NCI-H146 treated with DMSO at 0.1 percent for 48 hours (cell line): ENCODE results near the gene CIB4.
A peak's percentile ranks its signal among the peaks of the same experiment; 100 is the strongest.

ENCODE experiments used
- DNase-seq: peaks from one replicate; lab custom pipeline; 2025; ENCODE audit not compliant: unreplicated experiment; lab: John Stamatoyannopoulos, UW

CIB4 gene

DNA sequence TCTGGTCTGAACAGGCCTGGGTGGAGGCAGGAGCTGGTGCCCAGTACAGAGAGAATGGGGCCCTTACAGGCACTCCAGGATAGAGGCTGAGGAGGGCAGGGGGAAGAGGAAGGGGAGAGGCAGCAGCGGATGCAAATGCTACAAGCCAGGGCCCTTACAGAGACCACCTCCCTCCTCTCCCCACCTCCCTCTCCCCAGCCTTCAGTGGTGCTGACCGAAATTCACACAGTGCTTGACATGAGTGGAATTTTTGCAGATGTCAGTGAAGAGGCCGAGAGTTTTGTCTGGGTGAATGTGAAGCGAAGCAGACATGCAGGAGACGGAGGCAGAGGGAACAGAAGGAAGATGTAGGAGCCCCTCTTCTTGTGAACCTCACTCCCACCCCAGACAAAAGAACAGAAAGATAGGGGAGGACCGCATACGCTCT, 31.9 kb downstream of the CIB4 start:
- no peak for DNase-seq

DNA sequence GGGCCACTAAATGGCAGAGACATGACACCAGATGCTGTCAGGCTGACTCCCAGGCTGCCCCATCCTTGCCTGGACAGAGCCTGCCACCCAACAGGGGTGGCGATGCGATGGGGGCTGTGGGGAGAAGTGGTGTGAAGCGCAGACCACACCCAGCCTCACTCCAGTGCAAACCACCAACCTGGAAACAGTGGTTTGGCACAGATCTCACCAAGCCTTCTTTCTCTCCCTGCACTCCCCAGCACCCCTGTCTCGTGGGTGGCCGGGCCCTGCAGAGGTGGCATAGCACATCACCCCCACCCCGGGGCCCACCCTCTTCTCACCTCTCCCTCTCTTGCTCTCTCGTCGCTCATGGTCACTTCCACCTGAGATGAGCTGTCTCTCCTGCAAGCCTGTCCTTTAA, 32.6 kb downstream of the CIB4 start:
- no peak for DNase-seq

DNA sequence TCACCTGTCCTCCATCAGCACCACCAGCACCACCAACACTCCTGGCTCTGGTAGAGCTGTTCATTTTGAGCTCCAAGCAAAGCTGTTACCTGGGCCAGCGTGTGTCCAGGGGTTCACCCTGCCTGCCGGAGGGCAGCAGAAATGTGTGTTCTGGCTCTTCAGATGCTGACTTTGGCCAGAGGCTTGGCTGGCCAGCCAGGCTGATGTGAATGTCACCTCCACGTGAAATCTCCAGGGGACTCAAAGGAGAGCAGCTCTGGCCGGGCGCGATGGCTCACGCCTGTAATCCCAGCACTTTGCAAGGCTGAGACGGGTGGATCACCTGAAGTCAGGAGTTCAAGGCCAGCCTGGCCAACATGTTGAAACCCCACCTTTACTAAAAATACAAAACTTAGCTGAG, 33.5 kb downstream of the CIB4 start:
- no peak for DNase-seq

DNA sequence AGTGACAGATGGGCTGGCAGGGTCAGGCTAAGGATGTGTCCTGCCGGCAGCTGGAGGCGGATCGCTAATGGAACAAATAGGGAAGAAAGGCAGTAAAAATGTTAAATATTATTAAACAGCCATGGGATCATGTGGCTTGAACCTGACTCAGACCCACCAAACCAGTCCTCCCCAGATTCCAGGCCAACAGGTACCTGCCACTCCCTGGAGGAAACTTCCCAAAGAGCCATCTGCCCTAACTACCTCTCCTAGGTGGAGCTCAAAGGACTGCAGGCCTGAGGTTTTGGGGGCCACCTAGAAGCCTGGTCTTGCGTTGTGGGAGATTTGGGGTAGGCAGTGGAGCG, 34.3 kb downstream of the CIB4 start:
- DNase-seq = no peak

DNA sequence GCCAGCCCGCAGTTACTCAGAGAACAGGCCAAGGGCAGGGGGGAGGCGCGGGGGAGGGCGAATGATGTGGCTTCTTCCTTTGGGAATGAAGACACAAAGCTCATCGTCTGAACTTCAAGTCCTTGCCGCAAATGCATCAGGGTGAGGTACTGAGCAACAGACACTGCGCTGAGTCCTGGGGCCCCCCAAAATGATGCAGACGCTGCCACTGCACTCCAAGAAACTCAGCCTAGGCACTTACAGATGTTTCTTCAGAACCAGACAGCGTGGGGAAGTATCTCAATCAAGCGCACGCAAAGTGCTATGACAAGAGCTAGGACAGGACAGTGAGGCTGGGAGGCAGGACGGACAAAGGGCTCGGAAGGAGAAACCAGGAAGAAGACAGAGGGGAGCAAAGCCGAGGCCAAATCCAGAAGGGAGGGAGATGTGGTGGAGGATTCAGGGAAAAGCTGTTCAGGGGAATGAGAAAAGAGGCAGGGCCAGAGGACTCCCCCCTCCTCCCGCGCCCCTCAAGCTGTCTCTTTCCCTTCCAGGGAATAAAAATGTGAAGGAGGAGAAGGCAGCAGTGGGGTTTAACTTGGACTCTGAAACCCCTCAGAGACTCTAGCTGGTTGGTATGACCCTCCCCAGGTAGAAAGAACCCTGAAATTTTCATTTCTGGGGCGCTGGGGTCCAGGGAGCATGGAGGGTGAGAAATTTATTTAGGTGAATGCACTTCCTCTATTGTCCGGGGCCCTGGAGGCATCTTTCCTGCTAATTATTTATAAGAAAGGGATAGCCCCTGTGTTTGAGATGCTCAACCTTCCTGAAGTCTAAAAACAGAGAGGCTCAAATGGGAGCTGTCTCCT, 34.9 kb downstream of the CIB4 start:
- no peak for DNase-seq

DNA sequence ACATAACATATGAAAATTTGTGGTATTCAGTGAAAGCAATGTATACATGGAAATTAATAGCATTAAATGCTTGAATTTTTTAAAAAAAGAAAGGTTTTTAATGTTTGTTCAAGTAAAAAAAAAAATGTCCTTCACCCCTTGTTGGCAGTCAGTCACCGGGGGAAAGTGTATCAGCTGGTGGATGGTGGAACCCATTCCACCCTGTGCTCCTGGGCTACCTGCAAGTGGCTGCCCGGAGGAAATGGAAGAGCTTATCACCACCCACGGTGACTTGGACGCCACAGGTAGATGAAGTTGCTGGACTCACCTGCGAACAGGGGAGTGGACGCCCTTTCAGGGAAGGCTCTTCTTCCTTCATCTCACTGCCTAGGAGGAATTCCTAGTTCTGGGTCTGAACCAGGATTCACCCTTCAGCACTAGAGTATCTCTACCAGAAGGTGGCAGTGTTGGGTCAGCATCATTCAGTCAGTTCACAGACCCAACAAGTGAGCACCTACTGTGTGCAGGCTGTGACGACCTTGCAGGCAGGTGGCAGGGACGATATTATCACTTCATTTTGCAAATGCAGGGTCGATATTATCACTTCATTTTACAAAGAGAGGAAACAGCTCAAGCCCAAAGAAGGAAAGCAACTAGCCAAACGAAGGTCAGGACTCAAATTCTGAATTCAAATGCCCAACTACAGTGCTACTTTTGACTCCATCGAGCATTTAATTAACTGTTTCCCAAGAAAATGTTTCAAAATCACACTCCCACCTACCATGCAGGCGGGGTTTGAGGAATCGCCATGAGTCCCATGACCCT, 35.8 kb downstream of the CIB4 start:
- DNase-seq = peak; percentile 23

DNA sequence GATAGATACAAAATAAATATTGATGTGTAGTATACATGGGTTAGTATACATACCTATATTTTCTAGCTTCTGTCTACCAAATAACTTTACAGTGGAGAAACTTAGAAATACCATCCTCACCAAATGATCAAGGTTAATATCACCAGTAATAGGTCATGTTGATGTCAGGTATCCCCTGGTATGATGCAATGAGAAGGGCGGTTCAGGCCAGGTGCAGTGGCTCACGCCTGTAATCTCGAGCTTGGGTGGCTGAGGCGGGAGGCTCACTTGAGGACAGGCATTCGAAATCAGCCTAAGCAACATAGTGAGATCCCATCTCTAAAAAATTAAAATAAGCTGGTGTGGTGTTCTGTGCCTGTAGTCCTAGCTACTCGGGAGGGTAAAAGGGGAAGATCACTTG, 38.6 kb downstream of the CIB4 start:
- DNase-seq = no peak

DNA sequence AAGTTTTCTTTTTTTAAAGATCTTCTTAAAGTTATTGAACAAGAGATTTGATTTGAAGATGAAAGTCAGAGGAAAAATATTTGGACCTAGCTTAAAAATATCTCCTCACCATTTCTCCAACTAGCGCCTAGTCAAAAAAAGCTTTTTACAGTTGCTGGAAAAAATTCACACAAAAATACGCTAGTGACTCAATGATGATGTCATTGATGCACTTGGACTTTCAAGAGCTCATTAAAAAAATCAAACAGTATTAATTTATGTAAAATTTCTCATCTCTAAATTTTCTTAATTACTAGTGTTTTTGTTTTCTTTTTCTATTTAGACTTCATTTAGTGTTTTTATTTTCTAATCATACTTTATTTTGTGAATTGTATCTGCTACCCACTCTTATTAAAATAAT, 41.8 kb downstream of the CIB4 start:
- no peak for DNase-seq

DNA sequence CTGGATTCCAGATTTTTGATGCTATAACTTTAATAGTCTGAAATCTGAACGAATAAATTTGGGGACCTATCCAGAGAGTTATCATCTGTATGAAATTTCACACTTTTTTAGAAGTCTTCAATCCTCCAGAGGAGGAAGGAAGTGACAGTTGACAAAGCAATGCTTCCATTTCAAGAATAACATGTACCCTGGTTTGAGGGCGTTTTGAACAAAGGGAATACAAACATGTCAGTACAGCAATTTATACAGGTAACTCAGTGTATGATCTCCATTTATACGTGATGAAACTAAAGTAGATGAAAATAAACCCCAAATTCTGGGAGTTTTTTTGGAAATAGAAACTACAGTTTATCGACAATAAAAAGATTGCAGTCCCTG, 42.2 kb downstream of the CIB4 start:
- DNase-seq = no peak

DNA sequence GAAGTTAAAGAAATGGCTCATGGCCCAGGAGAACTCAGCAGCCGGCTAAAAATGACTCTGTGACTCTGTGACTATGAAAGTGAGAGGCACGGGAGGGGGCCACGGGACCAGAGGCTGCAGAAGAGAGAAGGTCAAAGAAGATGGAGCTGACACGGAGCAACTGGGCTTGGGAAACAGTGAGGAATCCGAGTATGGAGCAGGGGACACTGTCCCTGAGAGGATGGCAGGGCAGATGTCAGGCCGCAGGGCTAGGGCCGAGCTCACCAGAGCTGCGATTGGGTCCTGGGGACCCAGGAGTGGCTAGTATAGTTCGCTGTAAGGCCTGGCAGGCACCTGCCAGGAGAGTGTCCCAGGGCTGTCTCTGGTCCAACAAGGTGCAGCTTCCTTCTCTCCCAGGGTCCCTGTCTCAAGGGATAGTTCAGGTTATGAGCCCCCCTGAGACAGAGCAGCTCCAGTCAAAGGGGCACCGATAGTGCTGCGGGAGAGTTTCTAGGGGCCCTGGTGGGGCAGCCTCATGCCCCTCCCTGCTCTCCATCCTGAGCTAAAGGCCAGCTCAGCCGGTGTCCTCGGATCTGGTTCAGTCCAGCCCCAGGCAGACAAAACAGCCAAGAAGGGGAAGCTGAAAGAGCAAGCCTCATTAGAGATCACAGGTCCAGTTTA, 42.7 kb downstream of the CIB4 start:
- DNase-seq = no peak

DNA sequence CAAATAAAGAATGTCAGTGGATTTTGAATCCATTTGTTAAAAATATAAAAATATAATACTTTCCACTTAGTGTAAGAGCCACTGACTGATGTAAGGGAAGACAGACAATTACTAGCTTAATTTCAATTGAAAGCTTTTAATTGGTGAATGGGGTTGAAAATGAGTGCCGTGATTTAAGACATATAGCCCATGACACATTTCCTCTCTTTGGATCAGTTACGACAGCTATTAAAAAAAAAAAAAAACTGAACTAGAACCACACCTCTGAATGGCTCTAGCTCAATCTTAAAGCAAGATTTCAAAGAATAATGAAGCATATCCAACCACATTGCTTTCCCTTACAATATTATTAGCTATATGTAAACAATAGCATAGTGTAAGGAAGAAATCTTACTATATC, 44.0 kb downstream of the CIB4 start:
- DNase-seq = no peak

DNA sequence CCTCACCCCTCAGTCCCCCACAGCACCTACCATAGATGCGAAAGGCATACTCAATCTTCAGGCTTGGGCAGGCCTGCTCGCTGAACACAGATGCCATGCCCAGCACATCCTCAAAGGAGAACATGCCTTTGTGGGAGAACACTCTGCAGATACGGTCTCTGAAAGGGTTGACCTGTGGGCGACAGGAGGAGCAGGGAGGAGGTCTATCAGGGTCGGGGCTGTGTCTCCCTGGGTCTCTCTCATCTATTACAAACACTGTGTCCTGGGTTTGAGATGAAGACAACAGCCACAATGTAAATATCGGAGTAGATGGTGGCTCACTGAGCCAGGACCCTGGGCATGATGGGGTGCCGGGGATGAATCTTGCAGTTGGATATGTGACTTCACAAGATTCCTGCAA, 46.0 kb downstream of the CIB4 start:
- no peak for DNase-seq

DNA sequence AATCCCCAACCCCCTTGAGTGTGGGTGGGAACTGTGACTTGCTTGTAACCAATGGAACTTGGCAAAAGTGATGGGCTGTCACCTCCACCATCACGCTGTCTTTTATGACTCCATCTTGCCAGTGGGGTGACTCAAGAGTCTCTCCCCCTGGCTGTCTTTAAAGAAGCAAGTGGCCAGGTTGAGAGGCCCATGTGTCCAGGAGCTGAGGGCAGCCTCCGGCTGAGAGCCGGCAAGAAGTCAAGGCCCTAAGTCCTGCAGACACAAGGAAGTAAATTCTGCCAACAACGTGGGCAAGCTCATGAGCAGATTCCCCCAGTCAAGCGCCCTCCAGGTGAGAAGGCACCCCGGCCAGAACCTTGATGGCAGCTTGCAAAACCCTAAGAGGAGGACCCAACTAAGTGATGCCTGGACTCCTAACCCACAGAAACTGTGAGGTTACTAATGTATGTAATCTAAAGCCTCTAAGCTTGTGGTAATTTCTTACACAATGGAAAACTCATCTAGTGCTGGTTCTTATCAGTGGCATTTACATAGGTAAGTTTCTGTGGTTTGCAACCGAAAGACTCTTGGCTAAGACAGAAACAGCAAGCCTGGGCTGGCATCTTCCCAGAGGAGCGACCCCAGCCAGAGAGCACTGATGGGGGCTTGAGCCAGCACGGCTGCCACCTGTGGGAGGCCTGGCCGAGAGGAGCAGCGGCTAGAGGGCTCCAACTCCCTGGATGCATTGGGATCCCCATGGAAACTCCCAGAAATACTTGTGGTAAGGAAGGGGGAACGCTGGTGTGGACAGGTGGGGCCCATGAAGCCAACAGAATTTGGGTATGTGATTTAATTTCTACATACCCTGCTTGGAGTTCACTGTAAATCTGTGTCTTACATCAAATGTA, 49.3 kb downstream of the CIB4 start:
- no peak for DNase-seq

DNA sequence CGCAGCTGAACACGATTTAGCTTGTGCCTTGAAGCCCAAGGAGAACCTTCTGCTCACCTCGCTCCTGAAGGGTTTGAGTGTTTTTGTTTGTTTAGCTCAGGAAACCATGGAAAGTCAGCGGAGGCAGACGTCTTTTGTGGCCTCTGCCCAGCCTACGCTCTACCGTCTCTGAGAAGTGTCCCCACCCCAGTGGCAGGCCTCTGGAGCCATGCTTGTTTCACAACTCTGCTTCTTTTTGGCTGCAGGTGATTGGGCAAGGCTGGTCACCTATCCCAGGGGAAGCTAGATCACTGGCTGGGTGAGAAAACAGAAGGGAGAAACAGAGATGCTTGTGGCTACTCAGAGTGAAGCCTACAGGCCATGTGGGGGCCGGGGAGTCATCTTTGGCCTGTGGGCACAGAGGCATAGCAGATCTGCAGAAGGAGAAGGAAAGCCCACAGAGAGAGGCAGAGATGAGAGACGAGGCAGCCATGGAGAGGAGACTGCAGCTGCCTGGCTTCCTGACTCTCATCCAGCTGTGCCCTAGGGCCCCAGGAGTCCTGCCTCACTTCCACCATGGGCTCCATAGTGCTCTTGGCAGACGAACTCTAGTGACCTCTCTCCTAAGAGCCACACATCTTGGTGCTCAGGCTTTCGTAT, 50.1 kb downstream of the CIB4 start:
- DNase-seq = no peak

DNA sequence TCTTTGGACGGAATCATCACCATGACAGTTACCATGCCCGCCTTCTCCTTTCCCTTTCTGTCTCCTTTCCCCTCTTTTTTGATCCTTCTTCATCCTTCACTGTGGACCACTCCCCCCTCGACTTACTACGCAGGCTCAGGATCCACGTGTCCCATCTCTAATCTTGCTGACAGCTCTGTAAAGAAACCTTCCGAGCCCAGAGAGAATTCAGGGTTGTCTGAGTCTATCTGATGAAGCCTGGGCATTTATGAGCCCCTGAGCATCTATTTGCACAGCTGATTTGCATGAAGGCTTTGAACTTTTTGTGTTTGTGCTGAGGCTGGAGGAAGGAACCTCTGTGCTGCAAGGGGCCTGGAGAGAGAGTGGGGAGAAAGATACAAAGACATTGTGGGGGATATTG, 50.7 kb downstream of the CIB4 start:
- no peak for DNase-seq

DNA sequence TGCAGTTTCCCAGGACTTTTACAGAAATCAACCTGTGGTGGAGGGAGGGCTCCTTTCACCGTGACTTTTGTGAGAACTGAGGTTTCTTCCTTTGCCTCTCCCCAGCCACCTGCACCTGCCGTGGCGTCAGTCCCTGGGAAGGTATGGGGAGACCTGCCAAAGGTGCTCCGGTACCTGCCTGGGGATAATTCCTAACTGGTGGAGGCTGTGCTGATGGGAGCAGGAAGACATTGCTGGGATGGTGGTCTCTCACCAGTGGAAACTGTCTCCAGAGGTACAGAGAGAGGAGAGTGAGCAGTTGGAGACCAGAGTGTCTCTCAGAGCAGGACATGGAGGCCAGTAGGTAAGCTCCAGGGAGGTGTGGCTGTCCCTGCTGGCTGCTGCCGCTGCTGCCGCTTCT, 52.6 kb downstream of the CIB4 start:
- DNase-seq = peak; percentile 23

DNA sequence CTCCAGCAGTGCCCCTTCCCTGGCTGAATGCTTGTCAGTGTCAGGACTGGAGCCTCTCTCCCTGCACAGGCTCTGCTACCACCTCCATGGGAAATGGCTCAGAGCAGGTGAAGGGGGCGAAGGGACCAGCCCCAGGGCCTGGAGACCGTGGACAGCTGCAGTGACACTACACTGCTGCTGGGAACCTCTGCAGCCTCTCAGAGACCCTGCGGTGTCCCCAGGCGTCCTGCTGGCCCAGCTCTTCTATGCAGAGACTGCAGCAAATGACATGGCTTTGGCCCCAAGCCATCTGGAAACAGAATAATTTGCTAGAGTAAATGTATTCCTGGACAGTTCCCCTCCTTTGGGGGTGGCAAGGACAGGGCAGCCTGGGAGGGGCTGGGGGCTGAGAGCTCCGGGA, 53.2 kb downstream of the CIB4 start:
- peak; percentile 74 for DNase-seq

DNA sequence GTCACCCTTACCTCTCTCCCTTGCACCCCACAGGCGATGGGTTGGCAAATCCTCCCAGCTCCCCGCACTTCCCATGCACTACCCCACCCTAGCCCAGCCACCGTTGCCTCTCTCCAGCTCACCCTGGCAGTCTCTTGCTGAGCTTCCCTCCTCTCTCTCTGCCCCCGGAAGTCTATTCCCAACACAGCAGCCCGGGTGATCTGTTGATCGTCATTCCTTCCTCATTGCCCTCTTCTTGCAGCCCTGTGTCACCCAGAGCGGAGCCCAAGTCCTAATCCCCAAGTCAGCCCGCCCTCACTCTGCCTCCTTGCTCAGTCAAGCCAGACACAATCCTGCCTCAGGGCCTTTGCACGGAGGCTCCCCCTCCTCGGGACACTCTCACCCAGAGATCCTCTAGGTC, 55.2 kb downstream of the CIB4 start:
- DNase-seq = no peak

DNA sequence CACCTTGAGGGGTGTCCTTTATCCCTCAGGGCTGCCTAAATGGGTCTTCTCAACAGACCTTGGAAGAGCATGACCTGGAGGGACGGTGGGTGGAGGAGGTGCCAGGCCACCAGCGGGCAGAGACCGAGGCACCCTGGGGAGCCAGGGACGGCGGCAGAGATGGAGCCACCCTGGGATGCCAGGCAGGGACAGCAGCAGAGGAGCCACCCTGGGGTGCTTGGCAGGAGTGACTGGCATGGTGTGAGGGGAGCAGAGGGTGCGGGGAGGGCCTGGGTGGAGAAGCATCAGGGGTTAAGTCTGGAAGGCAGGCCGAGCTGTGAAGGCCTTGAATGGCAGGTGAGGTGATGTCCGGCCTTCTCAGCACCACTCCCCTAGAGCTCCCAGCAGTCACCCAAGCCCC, 56.1 kb downstream of the CIB4 start:
- peak; percentile 51 for DNase-seq

DNA sequence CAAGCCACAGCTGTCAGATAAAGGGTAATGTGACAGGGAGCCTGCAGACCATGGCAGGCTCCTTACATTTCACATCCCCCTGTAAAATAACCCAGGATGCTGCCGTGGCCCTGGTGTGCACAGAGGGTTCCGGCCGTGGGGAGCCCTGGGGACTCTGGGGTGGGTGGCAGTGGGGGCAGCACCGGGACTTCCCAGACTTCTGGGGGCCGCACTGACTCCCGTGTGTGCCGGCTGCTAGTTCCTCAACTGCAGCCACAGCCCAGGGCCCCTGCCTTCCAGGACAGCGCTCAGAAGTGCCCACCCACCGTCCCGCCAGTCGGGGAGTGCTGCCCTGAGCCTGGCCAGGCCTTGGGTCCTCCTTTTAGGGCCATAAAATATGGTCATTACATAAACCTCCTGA, 56.5 kb downstream of the CIB4 start:
- no peak for DNase-seq

DNA sequence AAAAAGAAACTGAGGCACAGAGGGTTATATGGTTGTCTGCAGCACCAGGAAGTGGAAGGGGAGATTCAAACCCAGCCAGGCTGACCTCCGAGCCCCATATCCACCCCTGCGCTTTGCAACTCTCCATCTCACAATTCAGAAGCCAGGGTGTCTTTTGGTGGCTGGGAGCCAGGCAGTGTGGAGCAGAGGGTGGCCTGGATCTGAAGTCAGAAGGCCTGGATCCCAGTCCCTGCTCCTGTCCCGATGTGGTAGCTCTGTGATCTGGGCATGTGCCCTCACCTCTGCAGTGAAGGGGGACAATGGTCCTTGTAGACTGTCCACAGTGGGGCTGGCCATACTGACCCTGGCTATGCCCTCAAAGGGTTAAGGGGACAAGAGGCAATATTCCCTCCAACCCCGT, 57.0 kb downstream of the CIB4 start:
- no peak for DNase-seq
